Skeletal muscle tissue (tissue), 4 donors: ENCODE data around the gene LHX3. TPM values are rescaled to one million over a fixed set of nuclear protein-coding genes. Genes with fewer than 3 reads are reported as not detected.

Source experiments
- H3K27ac ChIP-seq: one replicate; pipeline ENCODE4 v1.7.0; 2013; ENCODE audit warnings: mild to moderate bottlenecking, low read depth, low read length, inconsistent platforms
- H3K27me3 ChIP-seq, 3 donors: one replicate each; pipeline ENCODE4 v1.7.0; 2013; ENCODE audit warnings: low read length in 3 of 3; ENCODE audit not compliant: control insufficient read depth in 3 of 3, insufficient read depth in 3 of 3
- H3K36me3 ChIP-seq, 3 donors: one replicate each; pipeline ENCODE4 v1.7.0; 2013; ENCODE audit warnings: low read length in 3 of 3; ENCODE audit not compliant: control insufficient read depth in 3 of 3, insufficient read depth in 3 of 3
- H3K4me1 ChIP-seq, 3 donors: one replicate each; pipeline ENCODE4 v1.7.0; 2013; ENCODE audit warnings: low read length in 3 of 3, mild to moderate bottlenecking in 3 of 3; ENCODE audit not compliant: control insufficient read depth in 3 of 3, insufficient read depth in 3 of 3
- H3K4me3 ChIP-seq, 3 donors: one replicate each; pipeline ENCODE4 v1.7.0; 2013; ENCODE audit warnings: low read length in 3 of 3
- H3K9ac ChIP-seq, 3 donors: one replicate each; pipeline ENCODE4 v1.7.0; 2013; ENCODE audit warnings: low read length in 3 of 3, mild to moderate bottlenecking in 3 of 3, moderate library complexity in 2 of 3, low read depth in 1 of 3
- H3K9me3 ChIP-seq, 3 donors: one replicate each; pipeline ENCODE4 v1.7.0; 2013; ENCODE audit warnings: low read length in 3 of 3; ENCODE audit not compliant: control insufficient read depth in 3 of 3
- total RNA-seq: library from RNA; depleted of rRNA; stranded (reverse); fragments of >200 nt; gene quantifications from one replicate; pipeline ENCODE4 v1.2.3, GENCODE V29; 2014
- donor health status: Osteomylitis.

LHX3 gene
- total RNA-seq, 1 donor from 2014 or later: not detected

DNA sequence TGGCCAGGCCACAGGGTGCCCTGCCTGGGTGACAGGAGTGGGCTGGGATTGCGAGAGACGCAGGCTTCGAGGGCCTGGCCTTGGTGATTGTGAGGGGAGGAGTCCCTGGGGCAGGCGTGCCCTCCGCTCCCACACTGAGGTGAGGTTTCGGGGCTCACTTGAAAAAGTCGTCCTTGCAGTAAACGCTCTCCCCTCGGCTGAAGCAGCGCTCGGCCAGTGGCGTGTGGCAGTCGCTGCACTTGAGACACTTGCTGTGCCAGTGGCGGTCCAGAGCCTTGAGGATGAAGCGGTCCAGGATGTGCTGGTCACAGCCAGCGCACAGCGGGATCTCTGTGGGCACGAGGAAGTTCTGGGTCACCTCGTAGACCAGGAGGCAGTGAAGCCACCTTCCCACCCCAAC is 4.5 kb downstream of the LHX3 start:
- Histone ChIP-seq H3K9ac (no peak overlapping the region), H3K4me3 (no peak overlapping the region), H3K27me3 (peaks cover 77 to 87% (median 83%) of the 10 kb centered on the region in 3 donors), H3K36me3 (no peaks in the 10 kb centered on the region), H3K27ac (no peak overlapping the region), H3K9me3 (no peaks in the 10 kb centered on the region), H3K4me1 (no peaks in the 10 kb centered on the region)

DNA sequence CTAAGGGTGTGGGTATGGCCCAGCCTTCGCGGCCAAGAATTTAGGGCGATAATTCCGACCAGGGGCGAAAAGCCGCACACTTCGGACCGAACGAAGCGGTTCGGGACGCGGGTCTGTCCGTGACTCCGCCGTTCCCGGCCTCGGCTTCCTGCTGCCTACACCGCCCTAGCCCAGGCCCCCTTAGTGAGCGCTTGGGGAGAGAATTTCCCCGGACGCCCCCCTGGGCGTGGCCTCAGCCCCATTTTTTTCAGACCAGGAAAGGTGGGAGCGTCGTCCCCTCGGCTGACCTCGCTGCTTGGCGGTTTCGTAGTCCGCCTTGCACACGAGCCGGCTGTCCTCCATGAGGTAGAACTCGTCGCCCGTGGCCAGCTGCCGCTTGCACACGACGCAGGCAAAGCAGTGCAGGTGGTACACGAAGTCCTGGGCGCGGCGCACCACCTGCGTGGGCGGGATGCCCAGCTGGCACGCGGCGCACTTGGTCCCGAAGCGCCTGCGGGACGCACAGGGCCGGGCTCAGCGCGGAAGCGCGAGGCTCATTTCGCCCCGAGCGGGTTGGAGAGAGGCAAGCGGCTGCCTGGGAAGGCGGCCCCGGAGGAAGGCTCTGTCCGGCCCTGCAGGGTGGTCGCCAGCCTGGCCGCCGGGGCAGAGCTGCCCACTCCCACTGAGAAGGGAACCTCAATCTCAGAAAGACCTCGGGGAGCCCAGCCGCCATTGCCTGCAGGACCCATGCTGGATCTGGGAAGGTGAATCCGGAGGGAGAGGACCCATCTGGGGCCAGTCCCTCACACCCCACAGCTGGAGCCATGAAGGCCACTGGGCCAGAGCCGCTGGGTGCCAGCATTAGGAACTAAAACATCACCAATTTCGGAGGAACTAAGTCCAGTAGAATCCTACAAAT is 5.3 kb downstream of the LHX3 start:
- peaks cover 76 to 89% (median 82%) of the 10 kb centered on the region in 3 donors for H3K27me3 ChIP-seq
- no peak overlapping the region for H3K9ac ChIP-seq
- H3K4me3 ChIP-seq: no peak overlapping the region
- no peaks in the 10 kb centered on the region for H3K9me3 ChIP-seq
- no peak overlapping the region for H3K27ac ChIP-seq
- H3K36me3 ChIP-seq: no peaks in the 10 kb centered on the region
- H3K4me1 ChIP-seq: no peaks in the 10 kb centered on the region

DNA sequence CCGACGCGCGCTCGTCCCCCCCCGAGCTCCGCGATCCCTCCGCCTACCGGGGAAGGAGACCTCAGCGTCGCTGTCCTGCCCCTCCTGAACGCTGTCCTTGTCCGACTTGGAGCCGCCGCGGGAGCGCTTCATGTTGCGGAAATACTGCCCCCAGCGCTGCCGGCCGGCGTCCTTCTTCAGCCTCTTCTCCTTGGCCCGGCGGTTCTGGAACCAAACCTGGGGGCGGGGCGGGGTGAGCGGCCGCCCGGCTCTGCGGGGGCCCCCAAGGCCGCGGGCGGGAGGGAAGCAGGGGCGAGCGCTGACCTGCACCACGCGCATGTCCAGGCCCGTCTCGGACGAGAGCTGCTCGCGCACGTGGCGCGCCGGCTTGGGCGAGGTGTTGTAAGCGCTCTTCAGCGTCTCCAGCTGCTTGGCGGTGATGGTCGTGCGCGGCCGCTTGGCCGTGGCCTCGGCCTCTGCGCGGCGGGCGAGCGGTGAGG is 6.3 kb downstream of the LHX3 start:
- Histone ChIP-seq H3K4me1 (no peaks in the 10 kb centered on the region), H3K4me3 (no peak overlapping the region), H3K27me3 (peaks cover 70 to 86% (median 75%) of the 10 kb centered on the region in 3 donors)

DNA sequence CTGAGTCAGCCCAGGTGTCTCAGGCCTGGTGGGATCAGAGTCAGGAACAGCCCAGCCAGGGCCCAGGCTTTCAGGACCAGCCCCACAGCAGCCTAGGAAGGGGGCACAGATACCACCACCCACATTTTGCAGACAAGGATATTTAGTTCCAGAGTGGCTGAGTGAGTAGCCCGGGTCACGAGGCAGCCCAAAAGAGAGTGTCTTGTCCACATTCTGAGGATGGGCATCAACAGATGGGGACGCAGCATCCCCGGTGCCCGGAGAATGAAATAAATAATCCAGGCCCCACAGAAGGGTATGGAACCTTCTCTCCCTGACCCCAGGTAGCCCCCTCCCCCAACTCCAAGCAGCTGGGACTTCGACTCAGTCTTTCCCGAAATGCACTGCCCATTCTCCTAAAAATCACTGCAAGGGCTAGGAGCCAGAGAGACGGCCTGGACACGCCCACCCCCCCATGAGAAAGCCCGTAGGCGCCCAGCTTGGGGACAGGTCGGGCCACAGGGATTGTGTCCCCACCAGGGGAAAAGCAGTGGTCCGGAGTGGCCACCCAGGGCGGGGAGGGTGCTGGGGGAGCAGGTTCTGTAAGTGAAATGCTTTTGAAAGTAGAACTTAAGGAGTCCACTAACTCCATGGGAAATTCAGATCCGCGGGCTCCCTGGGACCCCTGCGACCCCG is 6.9 kb downstream of the LHX3 start:
- no peaks in the 10 kb centered on the region for H3K36me3 ChIP-seq
- no peaks in the 10 kb centered on the region for H3K4me1 ChIP-seq
- no peak overlapping the region for H3K27ac ChIP-seq
- no peaks in the 10 kb centered on the region for H3K9me3 ChIP-seq
- H3K9ac ChIP-seq: no peak overlapping the region
- H3K4me3 ChIP-seq: no peak overlapping the region
- H3K27me3 ChIP-seq: peaks cover 65 to 85% (median 74%) of the 10 kb centered on the region in 3 donors

More for the DNA sequence above, 6.3 kb downstream of the LHX3 start:
- no peaks in the 10 kb centered on the region for H3K9me3 ChIP-seq
- H3K36me3 ChIP-seq: no peaks in the 10 kb centered on the region
- H3K27ac ChIP-seq: no peak overlapping the region
- no peak overlapping the region for H3K9ac ChIP-seq

DNA sequence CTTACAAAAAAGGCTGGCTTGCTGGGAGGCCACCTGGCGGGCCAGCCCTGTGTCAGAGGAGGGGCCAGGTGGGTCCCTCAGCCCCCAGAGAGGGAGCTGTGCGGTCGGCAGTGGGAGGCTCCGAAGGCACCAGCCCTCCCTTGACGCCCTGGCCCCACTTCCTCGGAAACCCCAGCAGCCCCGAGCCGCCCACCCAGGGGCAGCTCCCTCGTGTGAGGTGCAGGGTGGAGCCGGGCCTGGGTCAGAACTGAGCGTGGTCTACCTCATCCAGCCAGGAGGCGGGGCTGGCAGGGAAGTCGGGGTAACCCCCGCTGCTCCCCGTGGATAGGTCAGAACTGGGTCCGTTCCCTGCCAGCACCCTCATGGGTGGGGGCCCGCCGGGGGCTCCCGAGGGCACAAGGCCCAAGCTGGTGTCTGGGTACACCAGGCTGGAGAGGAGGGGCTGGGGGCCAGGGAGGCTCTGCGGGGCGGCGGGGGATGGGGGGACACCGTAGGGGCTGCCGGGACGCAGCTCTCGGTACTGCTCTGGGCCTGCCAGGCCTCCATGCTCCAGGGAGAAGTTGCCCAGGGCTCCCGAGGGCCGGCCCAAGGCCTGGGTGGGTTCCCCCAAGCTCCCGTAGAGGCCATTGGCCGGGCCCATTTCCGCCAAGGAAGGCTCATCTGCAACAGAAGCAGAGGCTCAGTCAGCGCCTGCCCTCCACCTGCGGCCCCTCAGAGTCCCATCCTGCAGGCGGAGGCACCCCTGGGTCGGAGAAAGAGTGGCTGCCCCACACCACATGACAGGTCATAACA is 7.6 kb downstream of the LHX3 start:
- peaks cover 66 to 86% (median 75%) of the 10 kb centered on the region in 3 donors for H3K27me3 ChIP-seq
- no peaks in the 10 kb centered on the region for H3K9me3 ChIP-seq
- no peaks in the 10 kb centered on the region for H3K4me1 ChIP-seq
- H3K27ac ChIP-seq: no peak overlapping the region
- H3K36me3 ChIP-seq: no peaks in the 10 kb centered on the region
- H3K4me3 ChIP-seq: no peak overlapping the region
- H3K9ac ChIP-seq: no peak overlapping the region

DNA sequence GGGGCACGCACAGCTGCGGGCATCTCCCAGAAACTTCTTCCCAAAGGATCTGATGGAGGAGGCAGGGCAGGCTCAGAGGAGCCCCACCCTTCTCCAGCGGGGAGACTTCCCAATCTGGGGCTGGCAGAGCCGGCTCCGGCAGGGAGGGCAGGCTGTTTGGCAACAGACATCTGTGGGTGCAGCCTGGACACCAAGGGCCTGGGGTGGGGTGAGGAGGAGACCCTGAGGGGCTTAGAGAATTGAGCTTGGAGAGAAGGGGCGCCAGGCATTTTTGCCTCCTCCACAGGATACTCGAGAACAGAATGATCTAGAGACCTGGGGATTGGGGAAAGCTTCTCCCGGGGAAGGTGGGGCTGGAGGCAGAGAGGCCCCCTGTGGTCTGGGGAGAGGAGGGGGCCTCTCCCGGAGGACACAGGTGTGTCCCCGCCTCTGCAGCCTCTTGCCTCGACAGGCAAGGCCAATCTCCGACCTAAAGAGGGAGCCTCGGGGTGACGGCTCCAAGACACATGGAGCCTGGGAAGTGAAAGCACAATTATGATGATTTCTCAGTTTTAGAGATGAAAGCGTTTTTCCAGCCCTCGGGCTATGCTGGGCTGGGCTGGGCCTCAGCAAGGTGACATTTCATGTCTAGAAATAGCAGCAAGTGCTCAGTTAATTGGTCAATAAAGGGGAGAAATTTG is 8.4 kb downstream of the LHX3 start:
- no peak overlapping the region for H3K27ac ChIP-seq
- H3K4me3 ChIP-seq: no peak overlapping the region
- H3K27me3 ChIP-seq: peaks cover 70 to 87% (median 76%) of the 10 kb centered on the region in 3 donors
- no peaks in the 10 kb centered on the region for H3K9me3 ChIP-seq
- no peaks in the 10 kb centered on the region for H3K36me3 ChIP-seq
- no peaks in the 10 kb centered on the region for H3K4me1 ChIP-seq
- no peak overlapping the region for H3K9ac ChIP-seq

DNA sequence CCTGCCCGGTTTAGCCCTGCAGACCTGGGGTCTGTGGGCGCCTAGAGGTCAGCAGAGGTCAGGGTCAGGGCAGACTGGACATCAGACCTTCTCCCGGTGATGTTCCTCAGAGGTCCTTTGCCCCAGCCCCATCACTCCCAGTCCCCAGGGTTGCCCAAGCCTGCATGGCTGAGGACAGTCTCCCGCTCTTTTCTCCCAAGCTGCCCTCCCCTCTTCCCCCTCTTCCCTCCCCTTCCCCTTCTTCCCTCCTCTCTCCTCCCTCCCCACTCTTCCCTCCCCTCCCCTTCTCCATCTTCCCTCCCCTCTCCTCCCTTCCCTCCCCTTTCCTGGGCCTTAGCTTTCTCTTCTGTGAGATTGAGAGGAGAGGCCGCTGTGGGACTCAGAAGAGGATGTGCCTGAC is 10.4 kb downstream of the LHX3 start:
- Histone ChIP-seq H3K9me3 (no peaks in the 10 kb centered on the region), H3K4me1 (no peaks in the 10 kb centered on the region)

DNA sequence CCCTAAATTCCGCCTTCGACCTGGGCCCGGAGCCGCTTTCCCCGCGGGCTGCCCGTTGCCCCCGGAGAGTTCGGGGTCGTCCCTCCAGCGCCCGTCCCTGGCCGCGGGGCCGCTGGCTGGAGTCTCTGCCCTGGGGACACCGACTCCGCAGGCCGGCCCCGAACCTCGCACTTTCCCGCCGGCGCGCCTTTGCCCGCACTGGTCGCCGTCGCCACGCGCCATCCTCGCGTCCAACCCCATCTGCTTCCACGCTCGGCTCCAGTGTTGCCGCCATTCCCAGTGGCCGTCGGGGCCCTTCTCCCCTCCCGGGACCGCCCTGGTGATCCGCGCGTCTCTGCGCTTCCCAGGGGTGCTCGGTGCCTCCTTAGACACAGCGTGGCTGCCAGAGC is 11.0 kb downstream of the LHX3 start:
- Histone ChIP-seq H3K4me3 (no peak overlapping the region), H3K4me1 (no peaks in the 10 kb centered on the region), H3K27me3 (peaks cover 67 to 83% (median 69%) of the 10 kb centered on the region in 3 donors), H3K9me3 (no peaks in the 10 kb centered on the region), H3K36me3 (no peaks in the 10 kb centered on the region), H3K9ac (no peak overlapping the region), H3K27ac (no peak overlapping the region)

More for the DNA sequence above, 10.4 kb downstream of the LHX3 start:
- Histone ChIP-seq H3K4me3 (no peak overlapping the region), H3K27ac (no peak overlapping the region), H3K9ac (no peak overlapping the region), H3K27me3 (peaks cover 66 to 82% (median 73%) of the 10 kb centered on the region in 3 donors), H3K36me3 (no peaks in the 10 kb centered on the region)

DNA sequence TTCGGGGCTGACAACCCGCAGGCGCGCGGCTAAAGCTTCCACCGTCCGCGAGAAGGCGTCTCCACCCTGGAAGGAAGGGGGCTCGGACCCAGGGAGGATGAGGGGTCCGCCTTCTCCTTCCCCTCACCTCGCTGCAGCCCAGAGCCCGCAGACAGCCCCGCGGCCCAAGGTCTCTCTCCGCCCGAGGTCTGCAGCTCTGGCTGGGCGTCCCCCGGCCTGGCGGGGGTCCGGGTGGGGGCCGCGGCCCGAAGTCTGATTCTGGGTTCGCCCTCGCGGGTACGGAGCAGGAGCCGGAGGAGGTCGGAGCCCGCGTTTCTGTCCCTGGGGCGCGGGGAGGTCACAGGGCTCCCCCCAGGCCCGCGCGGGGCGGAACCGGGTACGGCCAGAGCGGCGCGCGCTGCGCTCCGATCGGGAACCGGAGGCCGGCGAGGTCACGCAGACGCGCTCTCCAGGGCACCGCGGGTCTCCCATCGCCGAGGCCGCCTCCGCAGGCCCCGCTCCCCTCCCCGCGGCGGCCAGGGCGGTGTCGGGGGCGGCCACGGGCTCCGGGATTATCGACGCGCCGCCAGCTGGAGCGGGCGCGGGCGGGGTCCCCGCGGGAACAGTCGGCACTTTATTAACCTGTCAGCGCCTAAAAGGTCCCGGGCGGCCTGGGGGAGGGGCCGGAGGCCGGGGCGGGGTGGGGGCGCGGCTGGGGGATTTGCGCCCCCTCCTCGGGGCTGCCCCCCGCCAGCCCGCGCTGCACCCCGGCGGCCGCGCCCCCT is 11.6 kb downstream of the LHX3 start:
- H3K27me3 ChIP-seq: peaks cover 64 to 78% (median 68%) of the 10 kb centered on the region in 3 donors
- H3K36me3 ChIP-seq: no peaks in the 10 kb centered on the region
- H3K27ac ChIP-seq: no peak overlapping the region
- H3K9ac ChIP-seq: no peak overlapping the region
- no peaks in the 10 kb centered on the region for H3K4me1 ChIP-seq
- H3K4me3 ChIP-seq: no peak overlapping the region
- no peaks in the 10 kb centered on the region for H3K9me3 ChIP-seq
